ENCODE results near the gene NLGN1.

The NLGN1 gene

GRCh38 chr3:173826901-173827609 lies 429.5 kb downstream of the NLGN1 start:
- no peak overlapping the region for H3K27ac ChIP-seq (ENCODE audit: low read depth, low read length)
- no peak overlapping the region for H3K4me3 ChIP-seq (ENCODE audit: low read depth, low read length)
- H3K36me3 ChIP-seq (ENCODE audit: control insufficient read depth, insufficient read depth, low read length): no peaks in the 10 kb centered on the region
- no peaks in the 10 kb centered on the region for H3K4me1 ChIP-seq (ENCODE audit: control insufficient read depth, insufficient read depth, low read length)
- no peaks in the 10 kb centered on the region for H3K9me3 ChIP-seq (ENCODE audit: control insufficient read depth, insufficient read depth, low read depth, low read length)
- no peaks in the 10 kb centered on the region for H3K27me3 ChIP-seq (ENCODE audit: control insufficient read depth, insufficient read depth, low read length)
- no peak overlapping the region for H3K9ac ChIP-seq (ENCODE audit: low read length)

GRCh38 chr3:173838644-173839043 lies 441.1 kb downstream of the NLGN1 start:
- Histone ChIP-seq H3K4me3 (ENCODE audit: low read depth, low read length) (no peak overlapping the region), H3K27ac (ENCODE audit: low read depth, low read length) (no peak overlapping the region), H3K9ac (ENCODE audit: low read length) (no peak overlapping the region), H3K4me1 (ENCODE audit: control insufficient read depth, insufficient read depth, low read length) (no peaks in the 10 kb centered on the region), H3K9me3 (ENCODE audit: control insufficient read depth, insufficient read depth, low read depth, low read length) (peaks cover 4% of the 10 kb centered on the region; the same call in 1 of the 2 replicates), H3K27me3 (ENCODE audit: control insufficient read depth, insufficient read depth, low read length) (no peaks in the 10 kb centered on the region), H3K36me3 (ENCODE audit: control insufficient read depth, insufficient read depth, low read length) (no peaks in the 10 kb centered on the region)

- no peak overlapping the region for H3K27ac ChIP-seq (ENCODE audit: low read depth, low read length)
Observed at GRCh38 chr3:173839859-173840258, 442.3 kb downstream of the NLGN1 start.

GRCh38 chr3:173841334-173841733 lies 443.8 kb downstream of the NLGN1 start:
- Histone ChIP-seq H3K36me3 (ENCODE audit: control insufficient read depth, insufficient read depth, low read length) (no peaks in the 10 kb centered on the region), H3K9me3 (ENCODE audit: control insufficient read depth, insufficient read depth, low read depth, low read length) (peaks cover 4% of the 10 kb centered on the region; the same call in 1 of the 2 replicates), H3K4me3 (ENCODE audit: low read depth, low read length) (no peak overlapping the region), H3K4me1 (ENCODE audit: control insufficient read depth, insufficient read depth, low read length) (no peaks in the 10 kb centered on the region), H3K27ac (ENCODE audit: low read depth, low read length) (no peak overlapping the region), H3K27me3 (ENCODE audit: control insufficient read depth, insufficient read depth, low read length) (no peaks in the 10 kb centered on the region), H3K9ac (ENCODE audit: low read length) (no peak overlapping the region)

More at GRCh38 chr3:173839859-173840258, 442.3 kb downstream of the NLGN1 start:
- H3K9ac ChIP-seq (ENCODE audit: low read length): no peak overlapping the region
- peaks cover 4% of the 10 kb centered on the region; the same call in 1 of the 2 replicates for H3K9me3 ChIP-seq (ENCODE audit: control insufficient read depth, insufficient read depth, low read depth, low read length)
- H3K36me3 ChIP-seq (ENCODE audit: control insufficient read depth, insufficient read depth, low read length): no peaks in the 10 kb centered on the region
- no peaks in the 10 kb centered on the region for H3K4me1 ChIP-seq (ENCODE audit: control insufficient read depth, insufficient read depth, low read length)
- H3K4me3 ChIP-seq (ENCODE audit: low read depth, low read length): no peak overlapping the region
- H3K27me3 ChIP-seq (ENCODE audit: control insufficient read depth, insufficient read depth, low read length): no peaks in the 10 kb centered on the region

GRCh38 chr3:173843060-173843459 lies 445.5 kb downstream of the NLGN1 start:
- H3K27me3 ChIP-seq (ENCODE audit: control insufficient read depth, insufficient read depth, low read length): no peaks in the 10 kb centered on the region
- H3K4me1 ChIP-seq (ENCODE audit: control insufficient read depth, insufficient read depth, low read length): no peaks in the 10 kb centered on the region
- no peak overlapping the region for H3K9ac ChIP-seq (ENCODE audit: low read length)
- peaks cover 4% of the 10 kb centered on the region; the same call in 1 of the 2 replicates for H3K9me3 ChIP-seq (ENCODE audit: control insufficient read depth, insufficient read depth, low read depth, low read length)
- no peaks in the 10 kb centered on the region for H3K36me3 ChIP-seq (ENCODE audit: control insufficient read depth, insufficient read depth, low read length)
- no peak overlapping the region for H3K4me3 ChIP-seq (ENCODE audit: low read depth, low read length)
- no peak overlapping the region for H3K27ac ChIP-seq (ENCODE audit: low read depth, low read length)

GRCh38 chr3:173846584-173846983 lies 449.0 kb downstream of the NLGN1 start:
- Histone ChIP-seq H3K4me3 (ENCODE audit: low read depth, low read length) (no peak overlapping the region), H3K9ac (ENCODE audit: low read length) (no peak overlapping the region), H3K27me3 (ENCODE audit: control insufficient read depth, insufficient read depth, low read length) (no peaks in the 10 kb centered on the region), H3K27ac (ENCODE audit: low read depth, low read length) (no peak overlapping the region), H3K9me3 (ENCODE audit: control insufficient read depth, insufficient read depth, low read depth, low read length) (peaks cover 4% of the 10 kb centered on the region; the same call in 1 of the 2 replicates), H3K4me1 (ENCODE audit: control insufficient read depth, insufficient read depth, low read length) (no peaks in the 10 kb centered on the region), H3K36me3 (ENCODE audit: control insufficient read depth, insufficient read depth, low read length) (no peaks in the 10 kb centered on the region)

- Histone ChIP-seq H3K27me3 (ENCODE audit: control insufficient read depth, insufficient read depth, low read length) (no peaks in the 10 kb centered on the region), H3K4me1 (ENCODE audit: control insufficient read depth, insufficient read depth, low read length) (no peaks in the 10 kb centered on the region), H3K9me3 (ENCODE audit: control insufficient read depth, insufficient read depth, low read depth, low read length) (no peaks in the 10 kb centered on the region), H3K4me3 (ENCODE audit: low read depth, low read length) (no peak overlapping the region), H3K27ac (ENCODE audit: low read depth, low read length) (no peak overlapping the region), H3K9ac (ENCODE audit: low read length) (no peak overlapping the region), H3K36me3 (ENCODE audit: control insufficient read depth, insufficient read depth, low read length) (no peaks in the 10 kb centered on the region)
Observed at GRCh38 chr3:173849489-173849888, 451.9 kb downstream of the NLGN1 start.

GRCh38 chr3:173857154-173857553 lies 459.6 kb downstream of the NLGN1 start:
- H3K9ac ChIP-seq (ENCODE audit: low read length): no peak overlapping the region
- H3K36me3 ChIP-seq (ENCODE audit: control insufficient read depth, insufficient read depth, low read length): no peaks in the 10 kb centered on the region
- no peaks in the 10 kb centered on the region for H3K9me3 ChIP-seq (ENCODE audit: control insufficient read depth, insufficient read depth, low read depth, low read length)
- H3K27me3 ChIP-seq (ENCODE audit: control insufficient read depth, insufficient read depth, low read length): no peaks in the 10 kb centered on the region
- H3K4me3 ChIP-seq (ENCODE audit: low read depth, low read length): no peak overlapping the region
- no peak overlapping the region for H3K27ac ChIP-seq (ENCODE audit: low read depth, low read length)
- no peaks in the 10 kb centered on the region for H3K4me1 ChIP-seq (ENCODE audit: control insufficient read depth, insufficient read depth, low read length)

GRCh38 chr3:173862701-173863100 lies 465.2 kb downstream of the NLGN1 start:
- Histone ChIP-seq H3K27ac (ENCODE audit: low read depth, low read length) (no peak overlapping the region), H3K36me3 (ENCODE audit: control insufficient read depth, insufficient read depth, low read length) (no peaks in the 10 kb centered on the region), H3K4me1 (ENCODE audit: control insufficient read depth, insufficient read depth, low read length) (peaks cover 6% of the 10 kb centered on the region; the same call in 1 of the 2 replicates), H3K9me3 (ENCODE audit: control insufficient read depth, insufficient read depth, low read depth, low read length) (no peaks in the 10 kb centered on the region), H3K4me3 (ENCODE audit: low read depth, low read length) (no peak overlapping the region), H3K27me3 (ENCODE audit: control insufficient read depth, insufficient read depth, low read length) (no peaks in the 10 kb centered on the region), H3K9ac (ENCODE audit: low read length) (no peak overlapping the region)

- Histone ChIP-seq H3K27me3 (ENCODE audit: control insufficient read depth, insufficient read depth, low read length) (no peaks in the 10 kb centered on the region), H3K4me3 (ENCODE audit: low read depth, low read length) (no peak overlapping the region), H3K4me1 (ENCODE audit: control insufficient read depth, insufficient read depth, low read length) (peaks cover 6% of the 10 kb centered on the region; the same call in 1 of the 2 replicates), H3K9ac (ENCODE audit: low read length) (no peak overlapping the region), H3K36me3 (ENCODE audit: control insufficient read depth, insufficient read depth, low read length) (no peaks in the 10 kb centered on the region), H3K9me3 (ENCODE audit: control insufficient read depth, insufficient read depth, low read depth, low read length) (no peaks in the 10 kb centered on the region), H3K27ac (ENCODE audit: low read depth, low read length) (no peak overlapping the region)
Observed at GRCh38 chr3:173863551-173863950, 466.0 kb downstream of the NLGN1 start.

GRCh38 chr3:173865900-173866498 lies 468.5 kb downstream of the NLGN1 start:
- H3K36me3 ChIP-seq (ENCODE audit: control insufficient read depth, insufficient read depth, low read length): no peaks in the 10 kb centered on the region
- H3K4me3 ChIP-seq (ENCODE audit: low read depth, low read length): no peak overlapping the region; the same call in 1 of the 2 replicates
- peaks cover 6% of the 10 kb centered on the region; the same call in 1 of the 2 replicates for H3K4me1 ChIP-seq (ENCODE audit: control insufficient read depth, insufficient read depth, low read length)
- peak overlapping the region; percentile 3; the same call in 1 of the 2 replicates for H3K27ac ChIP-seq (ENCODE audit: low read depth, low read length)
- no peak overlapping the region for H3K9ac ChIP-seq (ENCODE audit: low read length)
- no peaks in the 10 kb centered on the region for H3K9me3 ChIP-seq (ENCODE audit: control insufficient read depth, insufficient read depth, low read depth, low read length)
- H3K27me3 ChIP-seq (ENCODE audit: control insufficient read depth, insufficient read depth, low read length): no peaks in the 10 kb centered on the region

All from HUES6 (cell line).